ENCODE data around the gene BRD1. TPM values are rescaled to one million over a fixed set of nuclear protein-coding genes. Genes with fewer than 3 reads are reported as not detected.
"Not testable (repeated sequence)": the region's sequence is repeated elsewhere in the genome, so short reads cannot be mapped to it uniquely, and the experiment has no call there.

Gene BRD1
- total RNA-seq, 2 donors from 2014 or later: 127 to 153 TPM

- Mint-ChIP-seq H3K4me1 (peaks cover 39% of the 10 kb centered on the region), H3K27ac (peak overlapping the region; percentile 93), H3K4me3 (peak overlapping the region; percentile 93), H3K27me3 (no peaks in the 10 kb centered on the region), H3K36me3 (ENCODE audit: low read depth) (peaks cover 7% of the 10 kb centered on the region)
- peak; percentile 29 to 34 (median 33) for DNase-seq
- H3K9me3 ChIP-seq (ENCODE audit: control insufficient read depth, low read length, poor library complexity, severe bottlenecking): no peaks in the 10 kb centered on the region
- ATAC-seq: peak; percentile 34
Observed at GRCh38 chr22:49826603-49827270, 936 bp downstream of the BRD1 start.

GRCh38 chr22:49825944-49826602 lies 1.6 kb downstream of the BRD1 start:
- peak overlapping the region; percentile 93 for H3K4me3 Mint-ChIP-seq
- peak overlapping the region; percentile 93 for H3K27ac Mint-ChIP-seq
- H3K9me3 ChIP-seq (ENCODE audit: control insufficient read depth, low read length, poor library complexity, severe bottlenecking): no peaks in the 10 kb centered on the region
- peaks cover 7% of the 10 kb centered on the region for H3K36me3 Mint-ChIP-seq (ENCODE audit: low read depth)
- peaks cover 40% of the 10 kb centered on the region for H3K4me1 Mint-ChIP-seq
- H3K27me3 Mint-ChIP-seq: no peaks in the 10 kb centered on the region
- ATAC-seq: peak; percentile 68
- DNase-seq: peak in 2 of 3 donors; percentile 44 to 47

- peaks cover 7% of the 10 kb centered on the region for H3K36me3 Mint-ChIP-seq (ENCODE audit: low read depth)
- H3K27ac Mint-ChIP-seq: peak overlapping the region; percentile 93
- no peaks in the 10 kb centered on the region for H3K27me3 Mint-ChIP-seq
- peaks cover 45% of the 10 kb centered on the region for H3K4me1 Mint-ChIP-seq
- ATAC-seq: no peak
- H3K4me3 Mint-ChIP-seq: peak overlapping the region; percentile 93
- no peak for DNase-seq
- H3K9me3 ChIP-seq (ENCODE audit: control insufficient read depth, low read length, poor library complexity, severe bottlenecking): no peaks in the 10 kb centered on the region
Observed at GRCh38 chr22:49825436-49825835, 2.2 kb downstream of the BRD1 start.

GRCh38 chr22:49824936-49825335 lies 2.7 kb downstream of the BRD1 start:
- no peak for DNase-seq
- ATAC-seq: no peak
- Mint-ChIP-seq H3K4me1 (peaks cover 46% of the 10 kb centered on the region), H3K27ac (peak overlapping the region; percentile 93), H3K36me3 (ENCODE audit: low read depth) (peaks cover 7% of the 10 kb centered on the region), H3K27me3 (no peaks in the 10 kb centered on the region), H3K4me3 (peak overlapping the region; percentile 93)
- no peaks in the 10 kb centered on the region for H3K9me3 ChIP-seq (ENCODE audit: control insufficient read depth, low read length, poor library complexity, severe bottlenecking)

- Mint-ChIP-seq H3K4me3 (peak overlapping the region; percentile 93), H3K4me1 (peaks cover 43% of the 10 kb centered on the region), H3K36me3 (ENCODE audit: low read depth) (peaks cover 7% of the 10 kb centered on the region), H3K27ac (peak overlapping the region; percentile 93), H3K27me3 (no peaks in the 10 kb centered on the region)
- no peaks in the 10 kb centered on the region for H3K9me3 ChIP-seq (ENCODE audit: control insufficient read depth, low read length, poor library complexity, severe bottlenecking)
- DNase-seq (no peak), ATAC-seq (no peak)
Observed at GRCh38 chr22:49824185-49824925, 3.3 kb downstream of the BRD1 start.

- Mint-ChIP-seq H3K27ac (peak overlapping the region; percentile 93), H3K4me1 (peaks cover 47% of the 10 kb centered on the region), H3K4me3 (peak overlapping the region; percentile 5), H3K27me3 (no peaks in the 10 kb centered on the region), H3K36me3 (ENCODE audit: low read depth) (peaks cover 7% of the 10 kb centered on the region)
- no peaks in the 10 kb centered on the region for H3K9me3 ChIP-seq (ENCODE audit: control insufficient read depth, low read length, poor library complexity, severe bottlenecking)
- ATAC-seq (no peak), DNase-seq (no peak)
Observed at GRCh38 chr22:49823289-49824045, 4.2 kb downstream of the BRD1 start.

GRCh38 chr22:49821741-49822140 lies 5.9 kb downstream of the BRD1 start:
- not testable (repeated sequence) for ATAC-seq; H3K4me3 Mint-ChIP-seq; H3K9me3 ChIP-seq (ENCODE audit: control insufficient read depth, low read length, poor library complexity, severe bottlenecking); H3K36me3 Mint-ChIP-seq (ENCODE audit: low read depth); DNase-seq; H3K27me3 Mint-ChIP-seq
- Mint-ChIP-seq H3K4me1 (peaks cover 63% of the 10 kb centered on the region), H3K27ac (peak overlapping the region; percentile 53)

- Mint-ChIP-seq H3K4me1 (peaks cover 60% of the 10 kb centered on the region), H3K27ac (peak overlapping the region; percentile 16), H3K36me3 (ENCODE audit: low read depth) (peaks cover 7% of the 10 kb centered on the region), H3K4me3 (no peak overlapping the region), H3K27me3 (no peaks in the 10 kb centered on the region)
- no peak for DNase-seq
- no peak for ATAC-seq
- no peaks in the 10 kb centered on the region for H3K9me3 ChIP-seq (ENCODE audit: control insufficient read depth, low read length, poor library complexity, severe bottlenecking)
Observed at GRCh38 chr22:49820984-49821383, 6.7 kb downstream of the BRD1 start.

- DNase-seq (no peak), ATAC-seq (peak; percentile 55)
- Mint-ChIP-seq H3K36me3 (ENCODE audit: low read depth) (no peaks in the 10 kb centered on the region), H3K27ac (peak overlapping the region; percentile 91), H3K4me1 (peaks cover 45% of the 10 kb centered on the region), H3K27me3 (no peaks in the 10 kb centered on the region), H3K4me3 (peak overlapping the region; percentile 43)
- H3K9me3 ChIP-seq (ENCODE audit: control insufficient read depth, low read length, poor library complexity, severe bottlenecking): no peaks in the 10 kb centered on the region
Observed at GRCh38 chr22:49817359-49817758, 10.3 kb downstream of the BRD1 start.

- Mint-ChIP-seq H3K27me3 (no peaks in the 10 kb centered on the region), H3K4me1 (peaks cover 49% of the 10 kb centered on the region), H3K27ac (peak overlapping the region; percentile 91), H3K4me3 (peak overlapping the region; percentile 21), H3K36me3 (ENCODE audit: low read depth) (no peaks in the 10 kb centered on the region)
- no peaks in the 10 kb centered on the region for H3K9me3 ChIP-seq (ENCODE audit: control insufficient read depth, low read length, poor library complexity, severe bottlenecking)
- DNase-seq (no peak), ATAC-seq (peak; percentile 42)
Observed at GRCh38 chr22:49815641-49816091, 12.0 kb downstream of the BRD1 start.

- no peaks in the 10 kb centered on the region for H3K9me3 ChIP-seq (ENCODE audit: control insufficient read depth, low read length, poor library complexity, severe bottlenecking)
- Mint-ChIP-seq H3K27ac (peak overlapping the region; percentile 57), H3K4me3 (no peak overlapping the region), H3K4me1 (peaks cover 51% of the 10 kb centered on the region), H3K27me3 (no peaks in the 10 kb centered on the region), H3K36me3 (ENCODE audit: low read depth) (no peaks in the 10 kb centered on the region)
- ATAC-seq: no peak
- no peak for DNase-seq
Observed at GRCh38 chr22:49814856-49815255, 12.8 kb downstream of the BRD1 start.

GRCh38 chr22:49814164-49814686 lies 13.4 kb downstream of the BRD1 start:
- H3K27me3 Mint-ChIP-seq: no peaks in the 10 kb centered on the region
- ATAC-seq (no peak), DNase-seq (no peak)
- H3K4me1 Mint-ChIP-seq: peaks cover 55% of the 10 kb centered on the region
- no peaks in the 10 kb centered on the region for H3K36me3 Mint-ChIP-seq (ENCODE audit: low read depth)
- H3K4me3 Mint-ChIP-seq: no peak overlapping the region
- H3K9me3 ChIP-seq (ENCODE audit: control insufficient read depth, low read length, poor library complexity, severe bottlenecking): no peaks in the 10 kb centered on the region
- H3K27ac Mint-ChIP-seq: peak overlapping the region; percentile 57
